Smooth muscle cell (in vitro differentiated cells): ENCODE results near the gene EXOC3L4. TPM values are rescaled to one million over a fixed set of nuclear protein-coding genes. Genes with fewer than 3 reads are reported as not detected.

Experiments used
- DNase-seq: peaks from one replicate; lab custom pipeline; 2025; ENCODE audit not compliant: unreplicated experiment; lab: John Stamatoyannopoulos, UW
- H2AFZ ChIP-seq: fragments of 200-600 bp; sonication (generic); 2 replicates; pipeline ENCODE4 v1.6.0; 2016; ENCODE audit warnings: antibody characterized with exemption, low read depth, mild to moderate bottlenecking
- H3F3A ChIP-seq: fragments of 200-600 bp; sonication (generic); 2 replicates; pipeline ENCODE4 v1.6.0; 2017; ENCODE audit warnings: antibody characterized with exemption, low read depth
- H3K27ac ChIP-seq: fragments of 200-600 bp; sonication (generic); 2 replicates; pipeline ENCODE4 v1.5.1; 2016; ENCODE audit warnings: low read depth, mild to moderate bottlenecking
- H3K27me3 ChIP-seq: fragments of 200-600 bp; sonication (generic); 2 replicates; pipeline ENCODE4 v1.6.1; 2016; ENCODE audit warnings: low read depth, mild to moderate bottlenecking
- H3K36me3 ChIP-seq: fragments of 200-600 bp; sonication (generic); 2 replicates; pipeline ENCODE4 v1.5.1; 2016; ENCODE audit warnings: low read depth
- H3K4me1 ChIP-seq: fragments of 200-600 bp; sonication (generic); 2 replicates; pipeline ENCODE4 v1.5.1; 2016; ENCODE audit warnings: low read depth
- H3K4me2 ChIP-seq: fragments of 200-600 bp; sonication (generic); 2 replicates; pipeline ENCODE4 v1.6.0; 2016; ENCODE audit warnings: mild to moderate bottlenecking
- H3K4me3 ChIP-seq: fragments of 200-600 bp; sonication (generic); 2 replicates; pipeline ENCODE4 v1.5.1; 2016; ENCODE audit warnings: mild to moderate bottlenecking
- H3K79me2 ChIP-seq: fragments of 200-600 bp; sonication (generic); 2 replicates; pipeline ENCODE4 v1.6.0; 2016; ENCODE audit warnings: low read depth, mild to moderate bottlenecking
- H3K9ac ChIP-seq: fragments of 200-600 bp; sonication (generic); 2 replicates; pipeline ENCODE4 v1.6.0; 2016; ENCODE audit warnings: low read depth
- H3K9me3 ChIP-seq: fragments of 200-600 bp; sonication (generic); replicated peaks from 2 replicates; pipeline ENCODE4 v1.5.1; 2016; ENCODE audit warnings: low read depth
- H4K20me1 ChIP-seq: fragments of 200-600 bp; sonication (generic); 2 replicates; pipeline ENCODE4 v1.6.0; 2016; ENCODE audit warnings: low read depth
- CTCF ChIP-seq: fragments of 200-600 bp; sonication (generic); IDR thresholded peaks from 2 replicates; pipeline ENCODE4 v1.5.1; 2017; ENCODE audit warnings: borderline replicate concordance, mild to moderate bottlenecking, antibody characterized with exemption; ENCODE audit not compliant: insufficient read depth, poor library complexity, severe bottlenecking
- WGBS: methylation state at CpG from one replicate; pipeline ENCODE4 v1.1.7; 2016; ENCODE audit warnings: low lambda C conversion rate; 5-methylcytosine and 5-hydroxymethylcytosine counted together
- polyA plus RNA-seq: library from polyadenylated mRNA; unstranded; fragments of >200 nt; fragmentation: Nextera tagmentation; extraction: Ambion mirVana; gene quantifications from 2 replicates; pipeline ENCODE4 v1.2.1, GENCODE V29; 2016
- total RNA-seq: library from RNA; depleted of rRNA; stranded (reverse); fragments of >200 nt; gene quantifications from 2 replicates; pipeline ENCODE4 v1.2.3, GENCODE V29; 2014

EXOC3L4 gene
- total and polyA plus RNA-seq, 2 experiments from 2014 or later: not detected

- no peak for DNase-seq
- H3K36me3 ChIP-seq: no peaks in the 10 kb centered on the region
- H3K4me2 ChIP-seq: no peak overlapping the region
- no peaks in the 10 kb centered on the region for H3F3A ChIP-seq
- H3K27ac ChIP-seq: no peak overlapping the region
- H3K79me2 ChIP-seq: no peaks in the 10 kb centered on the region
- no peak for TF ChIP-seq CTCF
- H3K27me3 ChIP-seq: peaks cover 18% of the 10 kb centered on the region
- no peak overlapping the region for H2AFZ ChIP-seq
- H4K20me1 ChIP-seq: no peaks in the 10 kb centered on the region
- no peaks in the 10 kb centered on the region for H3K9me3 ChIP-seq
- no peak overlapping the region for H3K4me3 ChIP-seq
- H3K4me1 ChIP-seq: no peaks in the 10 kb centered on the region
- no peak overlapping the region for H3K9ac ChIP-seq
- 75% methylated on average over 8 of the region's 8 CpGs for WGBS
Measured at GRCh38 chr14:103086771-103087342, 7.7 kb upstream of the EXOC3L4 start.

- Histone ChIP-seq H3K9ac (no peak overlapping the region), H3K4me3 (no peak overlapping the region), H4K20me1 (no peaks in the 10 kb centered on the region), H3K27ac (no peak overlapping the region), H3K36me3 (no peaks in the 10 kb centered on the region), H3K4me1 (no peaks in the 10 kb centered on the region), H3F3A (no peaks in the 10 kb centered on the region), H3K9me3 (no peaks in the 10 kb centered on the region), H3K79me2 (no peaks in the 10 kb centered on the region), H2AFZ (no peak overlapping the region), H3K4me2 (no peak overlapping the region), H3K27me3 (peaks cover 18% of the 10 kb centered on the region)
- DNase-seq: no peak
- WGBS: 79% methylated on average over 13 of the region's 13 CpGs
- no peak for TF ChIP-seq CTCF
Measured at GRCh38 chr14:103087343-103087835, 7.1 kb upstream of the EXOC3L4 start.

GRCh38 chr14:103088921-103089320, 5.6 kb upstream of the EXOC3L4 start:
- peaks cover 15% of the 10 kb centered on the region for H3K27me3 ChIP-seq
- no peak overlapping the region for H2AFZ ChIP-seq
- no peaks in the 10 kb centered on the region for H3F3A ChIP-seq
- WGBS: 96% methylated on average over 6 of the region's 6 CpGs
- H3K4me1 ChIP-seq: no peaks in the 10 kb centered on the region
- H4K20me1 ChIP-seq: no peaks in the 10 kb centered on the region
- no peak for TF ChIP-seq CTCF
- no peak for DNase-seq
- H3K9ac ChIP-seq: no peak overlapping the region
- H3K4me2 ChIP-seq: no peak overlapping the region
- no peaks in the 10 kb centered on the region for H3K79me2 ChIP-seq
- no peak overlapping the region for H3K27ac ChIP-seq
- H3K4me3 ChIP-seq: no peak overlapping the region
- no peaks in the 10 kb centered on the region for H3K9me3 ChIP-seq
- no peaks in the 10 kb centered on the region for H3K36me3 ChIP-seq
